Measurements from ENCODE around the gene ABCB10. TPM values are rescaled to one million over a fixed set of nuclear protein-coding genes. Genes with fewer than 3 reads are reported as not detected.
"Not testable (repeated sequence)": the region's sequence is repeated elsewhere in the genome, so short reads cannot be mapped to it uniquely, and the experiment has no call there.

Gene ABCB10
- total RNA-seq, 1 donor from 2014 or later = 17.6 TPM

DNA sequence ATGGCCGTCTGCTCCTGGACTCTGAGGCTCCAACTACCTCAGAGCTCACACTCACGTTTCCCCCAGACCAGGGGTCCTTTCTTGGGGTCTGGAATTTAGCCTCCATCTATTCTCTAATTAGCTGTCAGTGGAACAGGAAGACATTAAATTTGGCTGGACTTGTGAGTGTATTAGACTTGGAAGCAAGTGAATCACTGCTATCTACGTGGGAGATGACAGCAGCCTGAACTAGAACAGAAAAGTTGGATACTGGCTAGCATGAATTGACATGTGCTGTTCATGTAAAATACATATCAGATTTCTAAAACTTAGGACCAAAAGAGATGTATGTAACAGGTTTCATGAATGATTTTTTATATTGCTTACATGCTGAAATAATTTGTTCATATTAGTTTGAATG lies 39.4 kb upstream of the ABCB10 start:
- no peaks in the 10 kb centered on the region for H3K27me3 ChIP-seq (ENCODE audit: control insufficient read depth, insufficient read depth, low read length)
- H3K4me3 ChIP-seq (ENCODE audit: low read depth, low read length) = no peak overlapping the region
- TF ChIP-seq CTCF (IDR thresholded peaks at IDR 0.05; ENCODE audit: insufficient read depth, low read length, severe bottlenecking) = no peak
- FAIRE-seq (no peak), DNase-seq (ENCODE audit: low read depth) (no peak)
- H3K36me3 ChIP-seq (ENCODE audit: control insufficient read depth, insufficient read depth, low read length) = peaks cover 19% of the 10 kb centered on the region

DNA sequence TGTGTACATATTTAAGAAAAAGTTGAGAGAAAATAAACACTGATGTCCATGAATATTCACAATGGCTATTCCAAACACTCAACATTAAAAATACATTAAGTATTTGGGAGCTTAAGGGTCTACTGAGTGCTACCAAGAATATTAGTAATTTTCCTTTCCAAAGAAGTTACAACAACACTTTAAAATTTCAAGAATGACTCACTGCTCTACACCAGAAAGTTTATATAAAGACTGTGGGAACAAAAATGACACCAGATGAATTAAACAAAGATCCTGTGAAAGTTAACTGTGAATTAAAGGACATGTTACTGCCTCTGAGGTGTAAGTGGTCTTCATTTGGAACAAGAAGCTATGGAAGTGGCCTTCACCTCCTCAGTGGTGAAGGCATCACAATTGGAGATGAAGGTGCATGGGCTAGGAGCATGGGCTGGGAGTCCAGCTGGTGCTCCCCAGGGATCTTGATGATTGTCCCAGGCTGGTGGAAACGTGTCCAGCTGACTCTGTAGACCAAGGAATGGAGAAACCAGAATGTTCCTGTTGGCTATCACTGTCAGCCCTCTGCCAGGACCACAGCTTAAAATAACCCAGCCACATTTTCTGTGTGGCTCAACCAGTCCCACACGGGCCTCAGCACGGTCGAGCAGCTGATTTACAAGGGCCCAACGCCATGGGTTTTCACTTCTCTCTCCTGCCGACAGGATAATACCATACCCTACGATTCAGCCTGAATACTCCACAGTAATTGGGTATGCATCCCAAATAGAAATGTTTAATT lies 38.6 kb upstream of the ABCB10 start:
- Histone ChIP-seq H3K4me3 (ENCODE audit: low read depth, low read length) (no peak overlapping the region), H3K27me3 (ENCODE audit: control insufficient read depth, insufficient read depth, low read length) (no peaks in the 10 kb centered on the region), H3K36me3 (ENCODE audit: control insufficient read depth, insufficient read depth, low read length) (peaks cover 18% of the 10 kb centered on the region)
- TF ChIP-seq CTCF (IDR thresholded peaks at IDR 0.05; ENCODE audit: insufficient read depth, low read length, severe bottlenecking) = no peak
- no peak for FAIRE-seq
- DNase-seq (ENCODE audit: low read depth) = no peak

- not testable (repeated sequence) for H3K4me3 ChIP-seq (ENCODE audit: low read depth, low read length); FAIRE-seq; DNase-seq (ENCODE audit: low read depth); H3K27me3 ChIP-seq (ENCODE audit: control insufficient read depth, insufficient read depth, low read length)
- H3K36me3 ChIP-seq (ENCODE audit: control insufficient read depth, insufficient read depth, low read length) = peaks cover 15% of the 10 kb centered on the region
These were observed 37.4 kb upstream of the ABCB10 start for GRCh38 chr1:229595876-229596275.

DNA sequence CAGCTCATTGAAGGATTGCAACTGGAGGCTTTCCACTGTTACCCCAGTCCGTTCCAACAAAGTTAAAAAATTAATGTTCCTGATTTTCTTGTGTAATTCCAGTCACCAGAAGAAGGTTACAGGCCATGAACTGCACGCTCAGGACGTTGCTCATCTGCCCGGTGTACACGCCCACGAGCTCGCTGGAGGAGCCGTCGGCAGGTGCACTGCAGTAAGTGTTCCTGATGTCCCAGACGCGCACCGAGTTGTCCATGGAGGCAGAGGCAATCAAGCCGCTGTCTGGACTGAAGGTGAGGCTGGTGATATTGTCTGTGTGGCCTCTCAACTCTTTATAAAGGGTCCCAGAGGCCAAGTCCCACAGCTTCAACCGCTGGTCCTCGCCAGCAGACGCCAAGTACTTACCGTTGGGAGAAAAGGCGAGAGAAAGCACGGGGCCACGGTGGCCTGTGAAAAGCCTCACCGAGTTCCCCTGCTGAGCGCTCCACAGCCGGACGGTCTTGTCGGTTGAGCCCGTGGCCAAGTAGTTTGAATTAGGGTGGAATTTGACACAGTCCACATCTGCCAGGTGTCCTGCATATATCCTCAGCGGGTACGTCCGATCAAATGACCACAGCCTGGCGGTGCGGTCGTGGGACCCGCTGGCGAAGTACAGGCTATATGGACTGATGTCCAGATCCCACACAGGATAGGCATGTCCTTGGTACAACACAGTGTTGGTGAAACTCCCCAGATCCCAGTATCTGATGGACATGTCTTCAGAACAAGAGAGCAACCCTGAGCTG lies 35.9 kb upstream of the ABCB10 start:
- Histone ChIP-seq H3K4me3 (ENCODE audit: low read depth, low read length) (no peak overlapping the region), H3K36me3 (ENCODE audit: control insufficient read depth, insufficient read depth, low read length) (peaks cover 11% of the 10 kb centered on the region), H3K27me3 (ENCODE audit: control insufficient read depth, insufficient read depth, low read length) (no peaks in the 10 kb centered on the region)
- FAIRE-seq = no peak
- TF ChIP-seq CTCF (IDR thresholded peaks at IDR 0.05; ENCODE audit: insufficient read depth, low read length, severe bottlenecking) = no peak
- no peak for DNase-seq (ENCODE audit: low read depth)

DNA sequence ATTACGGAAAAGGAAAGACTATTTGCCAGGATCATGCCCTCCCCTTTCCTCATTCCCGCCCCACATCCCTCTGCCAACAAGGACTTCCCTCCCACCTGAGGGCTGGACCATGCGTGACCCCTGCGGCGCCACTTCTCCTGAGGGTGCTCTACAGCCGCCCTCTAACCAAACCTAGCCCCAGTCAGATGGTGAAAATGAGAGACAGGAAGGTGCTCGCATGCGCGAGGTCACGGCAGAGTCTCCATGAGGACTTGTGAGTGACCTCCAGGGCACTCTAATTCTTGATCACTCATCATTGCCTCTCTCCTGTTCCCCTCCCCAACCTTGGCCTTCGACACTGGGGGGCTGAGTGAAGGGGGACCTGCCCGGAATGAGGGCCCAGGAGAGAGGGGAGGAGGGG lies 35.3 kb upstream of the ABCB10 start:
- no peaks in the 10 kb centered on the region for H3K27me3 ChIP-seq (ENCODE audit: control insufficient read depth, insufficient read depth, low read length)
- FAIRE-seq = no peak
- no peak for TF ChIP-seq CTCF (IDR thresholded peaks at IDR 0.05; ENCODE audit: insufficient read depth, low read length, severe bottlenecking)
- peaks cover 10% of the 10 kb centered on the region for H3K36me3 ChIP-seq (ENCODE audit: control insufficient read depth, insufficient read depth, low read length)
- DNase-seq (ENCODE audit: low read depth) = no peak
- no peak overlapping the region for H3K4me3 ChIP-seq (ENCODE audit: low read depth, low read length)

- Histone ChIP-seq H3K27me3 (ENCODE audit: control insufficient read depth, insufficient read depth, low read length) (no peaks in the 10 kb centered on the region), H3K4me3 (ENCODE audit: low read depth, low read length) (no peak overlapping the region), H3K36me3 (ENCODE audit: control insufficient read depth, insufficient read depth, low read length) (peaks cover 7% of the 10 kb centered on the region)
- FAIRE-seq = no peak
- no peak for DNase-seq (ENCODE audit: low read depth)
- no peak for TF ChIP-seq CTCF (IDR thresholded peaks at IDR 0.05; ENCODE audit: insufficient read depth, low read length, severe bottlenecking)
These were observed 31.6 kb upstream of the ABCB10 start for GRCh38 chr1:229590119-229590518.
